ENCODE results near the gene MDH1. TPM values are rescaled to one million over a fixed set of nuclear protein-coding genes. Genes with fewer than 3 reads are reported as not detected.

Gene MDH1
- total RNA-seq, 1 donor from 2014 or later, result 103 TPM

DNA sequence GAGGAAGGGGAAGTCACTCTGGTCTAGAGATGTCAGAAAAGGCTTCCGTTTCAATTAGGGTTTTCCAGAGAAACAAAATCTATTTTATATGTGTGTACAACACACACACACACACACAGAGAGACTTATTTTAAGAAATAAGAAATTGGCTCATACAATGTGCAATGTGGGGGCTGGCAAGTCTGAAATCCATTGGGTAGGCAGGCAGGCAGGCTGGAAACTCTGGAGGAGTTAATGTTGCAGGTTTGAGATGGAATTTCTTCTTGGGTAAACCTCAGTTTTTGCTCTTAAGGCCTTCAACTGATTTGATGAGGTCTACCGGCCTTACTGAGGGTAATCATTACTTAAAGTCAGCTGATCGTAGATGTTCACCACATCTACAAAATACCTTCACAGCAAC is 62.6 kb downstream of the MDH1 start:
- H3K36me3 Mint-ChIP-seq (ENCODE audit: low read depth), result no peaks in the 10 kb centered on the region
- H3K4me1 Mint-ChIP-seq (ENCODE audit: low read depth), result no peaks in the 10 kb centered on the region
- TF ChIP-seq, protein P1, sequence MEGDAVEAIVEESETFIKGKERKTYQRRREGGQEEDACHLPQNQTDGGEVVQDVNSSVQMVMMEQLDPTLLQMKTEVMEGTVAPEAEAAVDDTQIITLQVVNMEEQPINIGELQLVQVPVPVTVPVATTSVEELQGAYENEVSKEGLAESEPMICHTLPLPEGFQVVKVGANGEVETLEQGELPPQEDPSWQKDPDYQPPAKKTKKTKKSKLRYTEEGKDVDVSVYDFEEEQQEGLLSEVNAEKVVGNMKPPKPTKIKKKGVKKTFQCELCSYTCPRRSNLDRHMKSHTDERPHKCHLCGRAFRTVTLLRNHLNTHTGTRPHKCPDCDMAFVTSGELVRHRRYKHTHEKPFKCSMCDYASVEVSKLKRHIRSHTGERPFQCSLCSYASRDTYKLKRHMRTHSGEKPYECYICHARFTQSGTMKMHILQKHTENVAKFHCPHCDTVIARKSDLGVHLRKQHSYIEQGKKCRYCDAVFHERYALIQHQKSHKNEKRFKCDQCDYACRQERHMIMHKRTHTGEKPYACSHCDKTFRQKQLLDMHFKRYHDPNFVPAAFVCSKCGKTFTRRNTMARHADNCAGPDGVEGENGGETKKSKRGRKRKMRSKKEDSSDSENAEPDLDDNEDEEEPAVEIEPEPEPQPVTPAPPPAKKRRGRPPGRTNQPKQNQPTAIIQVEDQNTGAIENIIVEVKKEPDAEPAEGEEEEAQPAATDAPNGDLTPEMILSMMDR (IDR thresholded peaks at IDR 0.05), result no peak
- DNase-seq (ENCODE audit: low spot score), result no peak
- peaks cover 13% of the 10 kb centered on the region for H3K9me3 Mint-ChIP-seq (ENCODE audit: low read depth)
- no peak overlapping the region for H3K27ac Mint-ChIP-seq (ENCODE audit: unreplicated experiment)
- no peak overlapping the region for H3K4me3 Mint-ChIP-seq (ENCODE audit: unreplicated experiment)
- no peaks in the 10 kb centered on the region for H3K27me3 Mint-ChIP-seq (ENCODE audit: low read depth)

- Mint-ChIP-seq H3K36me3 (ENCODE audit: low read depth) (no peaks in the 10 kb centered on the region), H3K27me3 (ENCODE audit: low read depth) (no peaks in the 10 kb centered on the region), H3K9me3 (ENCODE audit: low read depth) (peaks cover 19% of the 10 kb centered on the region), H3K4me1 (ENCODE audit: low read depth) (no peaks in the 10 kb centered on the region), H3K27ac (ENCODE audit: unreplicated experiment) (no peak overlapping the region), H3K4me3 (ENCODE audit: unreplicated experiment) (no peak overlapping the region)
- no peak for DNase-seq (ENCODE audit: low spot score)
- TF ChIP-seq, protein P1 (IDR thresholded peaks at IDR 0.05), result no peak
These were observed 63.3 kb downstream of the MDH1 start for GRCh38 chr2:63651861-63652651.

DNA sequence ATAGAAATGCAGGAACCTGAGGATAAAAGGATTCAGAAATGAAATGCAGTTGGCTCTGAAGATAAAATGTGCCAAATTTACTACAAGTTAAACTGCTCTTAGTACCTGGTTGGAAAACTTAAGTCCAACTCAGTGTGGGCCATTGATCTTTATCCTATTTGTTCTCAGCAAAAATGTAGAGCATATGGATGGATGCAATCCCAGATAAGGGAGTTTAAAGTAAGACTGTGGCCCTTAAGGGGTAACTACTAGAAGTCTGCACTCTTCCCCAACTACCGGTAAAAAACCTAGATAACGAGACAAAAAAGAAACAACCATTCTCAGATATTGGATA is 63.9 kb downstream of the MDH1 start:
- Mint-ChIP-seq H3K9me3 (ENCODE audit: low read depth) (peaks cover 19% of the 10 kb centered on the region), H3K27me3 (ENCODE audit: low read depth) (no peaks in the 10 kb centered on the region), H3K36me3 (ENCODE audit: low read depth) (no peaks in the 10 kb centered on the region), H3K27ac (ENCODE audit: unreplicated experiment) (no peak overlapping the region), H3K4me3 (ENCODE audit: unreplicated experiment) (no peak overlapping the region), H3K4me1 (ENCODE audit: low read depth) (no peaks in the 10 kb centered on the region)
- TF ChIP-seq, protein P1 (IDR thresholded peaks at IDR 0.05), result no peak
- DNase-seq (ENCODE audit: low spot score), result no peak

- Mint-ChIP-seq H3K36me3 (ENCODE audit: low read depth) (no peaks in the 10 kb centered on the region), H3K27me3 (ENCODE audit: low read depth) (no peaks in the 10 kb centered on the region), H3K27ac (ENCODE audit: unreplicated experiment) (no peak overlapping the region), H3K4me1 (ENCODE audit: low read depth) (no peaks in the 10 kb centered on the region), H3K9me3 (ENCODE audit: low read depth) (peaks cover 19% of the 10 kb centered on the region), H3K4me3 (ENCODE audit: unreplicated experiment) (no peak overlapping the region)
- DNase-seq (ENCODE audit: low spot score), result no peak
- TF ChIP-seq, protein P1 (IDR thresholded peaks at IDR 0.05), result no peak
These were observed 66.2 kb downstream of the MDH1 start for GRCh38 chr2:63654959-63655358.

Other genes with a start within 250 kb of the MDH1 start
- gene WDPCP, start 486 bp upstream of the MDH1 start, total RNA-seq, result 8.2 to 15.9 TPM (median 8.6 TPM) in 3 replicates